SK-N-MC (cell line): ENCODE data around the gene FUBP1.
A peak's percentile ranks its signal among the peaks of the same experiment; 100 is the strongest.
"Not testable (repeated sequence)": the region's sequence is repeated elsewhere in the genome, so short reads cannot be mapped to it uniquely, and the experiment has no call there.

Experiments used
- DNase-seq: peaks from one replicate; pipeline ENCODE4 v3.0.0-alpha.2; 2011; ENCODE audit warnings: low read depth, low spot score
- H3K27ac ChIP-seq: fragments of 200-600 bp; sonication (generic); 2 replicates; pipeline ENCODE4 v1.5.1; 2016; ENCODE audit warnings: mixed run types
- H3K36me3 ChIP-seq: fragments of 200-600 bp; sonication (generic); 2 replicates; pipeline ENCODE4 v1.6.1; 2017; ENCODE audit warnings: antibody characterized with exemption, low read length, mixed read lengths; ENCODE audit not compliant: insufficient read depth
- H3K4me3 ChIP-seq: fragments of 200-600 bp; sonication (generic); 2 replicates; pipeline ENCODE4 v1.5.1; 2016
- H3K9ac ChIP-seq: fragments of 200-600 bp; sonication (generic); 2 replicates; pipeline ENCODE4 v1.8.0; 2017; ENCODE audit warnings: mixed run types, mixed read lengths; ENCODE audit not compliant: insufficient read length
- H3K9me3 ChIP-seq: fragments of 200-600 bp; sonication (generic); 2 replicates; pipeline ENCODE4 v1.6.1; 2017; ENCODE audit warnings: low read depth, mild to moderate bottlenecking, antibody characterized with exemption, low read length, moderate library complexity, mixed read lengths
- EZH2 ChIP-seq: fragments of 200-600 bp; sonication (generic); IDR thresholded peaks from one replicate; pipeline ENCODE4 v1.6.1; 2017; ENCODE audit warnings: antibody characterized with exemption
- FOXP2 ChIP-seq: optimal IDR thresholded peaks from 2 replicates; pipeline ENCODE3; 2011; ENCODE audit warnings: mild to moderate bottlenecking, moderate library complexity; ENCODE audit not compliant: insufficient read depth; ENCODE audit errors: extremely low read length, control extremely low read depth
- POLR2AphosphoS5 ChIP-seq: IDR thresholded peaks from 2 replicates; pipeline ENCODE4 v1.6.1; 2012; ENCODE audit warnings: mild to moderate bottlenecking, low read depth, low read length, borderline replicate concordance

The FUBP1 gene

GRCh38 chr1:77925518-77925917 lies 53.4 kb downstream of the FUBP1 start:
- no peaks in the 10 kb centered on the region for H3K36me3 ChIP-seq
- no peaks in the 10 kb centered on the region for H3K9me3 ChIP-seq
- H3K9ac ChIP-seq: peak overlapping the region; percentile 47
- TF ChIP-seq POLR2AphosphoS5 (no peak), EZH2 (no peak)
- no peak overlapping the region for H3K4me3 ChIP-seq
- H3K27ac ChIP-seq: peak overlapping the region; percentile 68
- no peak for DNase-seq

- not testable (repeated sequence) for H3K9me3 ChIP-seq, H3K4me3 ChIP-seq, DNase-seq, H3K27ac ChIP-seq, H3K9ac ChIP-seq, H3K36me3 ChIP-seq
Measured at GRCh38 chr1:77918918-77919317, 60.0 kb downstream of the FUBP1 start.

- Histone ChIP-seq H3K27ac (no peak overlapping the region), H3K36me3 (no peaks in the 10 kb centered on the region), H3K9ac (no peak overlapping the region), H3K4me3 (no peak overlapping the region), H3K9me3 (no peaks in the 10 kb centered on the region)
- no peak for DNase-seq
- TF ChIP-seq FOXP2: no peak
- TF ChIP-seq EZH2: no peak
Measured at GRCh38 chr1:77910116-77910515, 68.8 kb downstream of the FUBP1 start.

- Histone ChIP-seq H3K9me3 (no peaks in the 10 kb centered on the region), H3K36me3 (no peaks in the 10 kb centered on the region), H3K9ac (no peak overlapping the region), H3K27ac (no peak overlapping the region), H3K4me3 (no peak overlapping the region)
- TF ChIP-seq FOXP2: no peak
- TF ChIP-seq EZH2: no peak
- TF ChIP-seq POLR2AphosphoS5: no peak
- DNase-seq: no peak
Measured at GRCh38 chr1:77906624-77907023, 72.2 kb downstream of the FUBP1 start.

GRCh38 chr1:77906019-77906545 lies 72.8 kb downstream of the FUBP1 start:
- Histone ChIP-seq H3K27ac (no peak overlapping the region), H3K9me3 (no peaks in the 10 kb centered on the region), H3K36me3 (no peaks in the 10 kb centered on the region), H3K4me3 (no peak overlapping the region), H3K9ac (no peak overlapping the region)
- TF ChIP-seq EZH2: no peak
- no peak for TF ChIP-seq POLR2AphosphoS5
- no peak for TF ChIP-seq FOXP2
- DNase-seq: no peak

- H3K36me3 ChIP-seq: no peaks in the 10 kb centered on the region
- H3K27ac ChIP-seq: no peak overlapping the region
- H3K9me3 ChIP-seq: no peaks in the 10 kb centered on the region
- DNase-seq: no peak
- H3K9ac ChIP-seq: no peak overlapping the region
- no peak overlapping the region for H3K4me3 ChIP-seq
- no peak for TF ChIP-seq FOXP2
- TF ChIP-seq POLR2AphosphoS5: no peak
- no peak for TF ChIP-seq EZH2
Measured at GRCh38 chr1:77905603-77906002, 73.3 kb downstream of the FUBP1 start.

- TF ChIP-seq POLR2AphosphoS5: no peak
- TF ChIP-seq FOXP2: no peak
- TF ChIP-seq EZH2: no peak
- Histone ChIP-seq H3K9me3 (no peaks in the 10 kb centered on the region), H3K36me3 (no peaks in the 10 kb centered on the region), H3K27ac (no peak overlapping the region), H3K9ac (no peak overlapping the region), H3K4me3 (no peak overlapping the region)
- peak; percentile 40 for DNase-seq
Measured at GRCh38 chr1:77900687-77901293, 78.1 kb downstream of the FUBP1 start.

GRCh38 chr1:77899647-77900320 lies 79.1 kb downstream of the FUBP1 start:
- Histone ChIP-seq H3K27ac (no peak overlapping the region), H3K9ac (no peak overlapping the region), H3K36me3 (no peaks in the 10 kb centered on the region), H3K9me3 (no peaks in the 10 kb centered on the region), H3K4me3 (no peak overlapping the region)
- TF ChIP-seq EZH2 (no peak), FOXP2 (no peak), POLR2AphosphoS5 (no peak)
- DNase-seq: no peak
